Body of pancreas (tissue), 4 donors: ENCODE measurements around the gene PTPRJ.

Experiments used
- CTCF ChIP-seq, 7 experiments: fragments of 450-650 bp in 4 of 7; fragments of 200-600 bp in 3 of 7; sonication (generic) in 3 of 7; IDR thresholded peaks; one replicate each; pipeline ENCODE4 v1.5.1; 2016 to 2019; ENCODE audit warnings: antibody characterized with exemption in 7 of 7
- POLR2A ChIP-seq, 3 donors: fragments of 450-650 bp; IDR thresholded peaks; one replicate each; pipeline ENCODE4 v1.6.1; 2016; ENCODE audit warnings: antibody characterized with exemption in 3 of 3, mild to moderate bottlenecking in 2 of 3

- TF ChIP-seq CTCF (IDR thresholded peaks at IDR 0.05) = no peak
- no peak for TF ChIP-seq POLR2A (IDR thresholded peaks at IDR 0.05)
These were observed 145.5 kb downstream of the PTPRJ start for GRCh38 chr11:48125866-48126265.
